Psoas muscle (tissue), 8 donors: ENCODE data around the gene CAMK2A. TPM values are rescaled to one million over a fixed set of nuclear protein-coding genes. Genes with fewer than 3 reads are reported as not detected.

ENCODE experiments used
- ATAC-seq, 4 donors: fragments of 200-7000 bp; cut with Tn5 transposase; one replicate each; pipeline ENCODE4 v1.9.1; 2020; ENCODE audit warnings: moderate library complexity in 3 of 4, mild to moderate bottlenecking in 2 of 4
- DNase-seq, 2 donors: peaks; one replicate each; pipeline ENCODE4 v3.0.0-alpha.2; 2020
- H3K27ac ChIP-seq: fragments of 200-600 bp; one replicate; pipeline ENCODE4 v1.8.0; 2022
- H3K27me3 ChIP-seq, 3 donors: fragments of 200-600 bp in 1 of 3; one replicate each; pipeline versions ENCODE4 v1.6.1 to v1.8.0; 2013 to 2022; ENCODE audit warnings: low read length in 2 of 3, mild to moderate bottlenecking in 2 of 3, moderate library complexity in 1 of 3; ENCODE audit not compliant: insufficient read depth in 3 of 3
- H3K36me3 ChIP-seq, 2 donors: fragments of 200-600 bp in 1 of 2; one replicate each; pipeline versions ENCODE4 v1.6.1 to v1.8.0; 2013 to 2022; ENCODE audit warnings: low read depth in 1 of 2, mild to moderate bottlenecking in 1 of 2, moderate library complexity in 1 of 2; ENCODE audit not compliant: insufficient read depth in 1 of 2
- H3K4me1 ChIP-seq: fragments of 200-600 bp; one replicate; pipeline ENCODE4 v1.8.0; 2022
- H3K4me3 ChIP-seq: fragments of 200-600 bp; one replicate; pipeline ENCODE4 v1.8.0; 2022; ENCODE audit warnings: mild to moderate bottlenecking
- H3K9me3 ChIP-seq: fragments of 200-600 bp; one replicate; pipeline ENCODE4 v1.8.0; 2022
- CTCF ChIP-seq: fragments of 200-600 bp; IDR thresholded peaks from one replicate; pipeline ENCODE4 v1.8.0; 2022; ENCODE audit warnings: antibody characterized with exemption
- WGBS, 3 donors: extraction: QIAGEN DNeasy Blood & Tissue Kit; methylation state at CpG; one replicate each; pipeline versions ENCODE4 v1.1.6 to v1.1.7; 2013; 5-methylcytosine and 5-hydroxymethylcytosine counted together
- intact Hi-C, 2 donors: fragments of 100-400 bp; cut with DNase I; formaldehyde crosslinking; loops; one replicate each; pipeline versions ENCODE4 v1.11.0 to v1.14.2; 2022
- polyA plus RNA-seq, 3 donors: library from polyadenylated mRNA; stranded (reverse); fragments of 200-250 nt; gene quantifications; one replicate each; pipeline ENCODE4 v1.2.3, GENCODE V29; 2013
- total RNA-seq, 4 donors: library from RNA; stranded (reverse); fragmentation: NEBNext Ultra II Directional in 2 of 4; extraction: Animal tissue kit (Norgen Biotek cat#: 25700) in 2 of 4; gene quantifications; one replicate each; pipeline versions ENCODE4 v1.2.1 to v1.2.4, GENCODE V29; 2021 to 2023
- donor health status: healthy with polysubstance abuse.
- donor health status: DM: no; HTN: no; CAD: no; lungs with moderate emphysema.
- donor health status: Bipolar disorder and iron deficiency.
- donor health status: healthy.
- donor health status: DM: yes; HTN: yes; CAD: no.
- donor health status: DM: no; HTN: no; CAD: no.
- donor health status: DM: no; HTN: no; CAD: no.
- donor health status: DM: yes; HTN: yes; CAD: no.

CAMK2A gene
- total and polyA plus RNA-seq, 7 donors: 8.1 to 118 (median 45.3) TPM

GRCh38 chr5:150327139-150327538 is 37.6 kb upstream of the CAMK2A start:
- WGBS, 3 donors: 76 to 82% (median 81%) methylated on average over 3 of the region's 3 CpGs
- intact Hi-C loops: no loop called here

GRCh38 chr5:150326707-150327106 is 37.1 kb upstream of the CAMK2A start:
- TF ChIP-seq CTCF: no peak
- no peaks in the 10 kb centered on the region for H3K27me3 ChIP-seq
- H3K4me1 ChIP-seq: no peaks in the 10 kb centered on the region
- 68 to 83% (median 71%) methylated on average over 2 of the region's 2 CpGs for WGBS, 3 donors
- no peaks in the 10 kb centered on the region for H3K36me3 ChIP-seq
- intact Hi-C loops: no loop called here
- H3K4me3 ChIP-seq: no peak overlapping the region
- no peak overlapping the region for H3K27ac ChIP-seq
- H3K9me3 ChIP-seq: no peaks in the 10 kb centered on the region
- DNase-seq: no peak
- no peak for ATAC-seq

More at GRCh38 chr5:150327139-150327538, 37.6 kb upstream of the CAMK2A start:
- H3K36me3 ChIP-seq: no peaks in the 10 kb centered on the region
- no peak for TF ChIP-seq CTCF
- no peaks in the 10 kb centered on the region for H3K4me1 ChIP-seq
- no peak for ATAC-seq
- no peak for DNase-seq
- H3K27me3 ChIP-seq: no peaks in the 10 kb centered on the region
- no peak overlapping the region for H3K4me3 ChIP-seq
- H3K27ac ChIP-seq: no peak overlapping the region
- H3K9me3 ChIP-seq: no peaks in the 10 kb centered on the region

GRCh38 chr5:150325426-150325825 is 35.9 kb upstream of the CAMK2A start:
- Histone ChIP-seq H3K36me3 (no peaks in the 10 kb centered on the region), H3K27ac (no peak overlapping the region), H3K4me1 (no peaks in the 10 kb centered on the region), H3K9me3 (no peaks in the 10 kb centered on the region), H3K4me3 (no peak overlapping the region), H3K27me3 (no peaks in the 10 kb centered on the region)
- WGBS, 3 donors: 73 to 91% (median 82%) methylated on average over 4 of the region's 4 CpGs
- intact Hi-C loops: no loop called here
- ATAC-seq (no peak), DNase-seq (no peak)
- TF ChIP-seq CTCF: no peak

- intact Hi-C loops: no loop called here
- DNase-seq: no peak
- ATAC-seq: no peak
- H3K4me1 ChIP-seq: peaks cover 9% of the 10 kb centered on the region
- WGBS, 3 donors: 69 to 85% (median 77%) methylated on average over 8 of the region's 8 CpGs
- H3K27ac ChIP-seq: no peak overlapping the region
- TF ChIP-seq CTCF: no peak
- no peaks in the 10 kb centered on the region for H3K36me3 ChIP-seq
- H3K27me3 ChIP-seq: no peaks in the 10 kb centered on the region
- H3K4me3 ChIP-seq: no peak overlapping the region
- H3K9me3 ChIP-seq: no peaks in the 10 kb centered on the region
Measured at GRCh38 chr5:150323819-150324218, 34.2 kb upstream of the CAMK2A start.

GRCh38 chr5:150323092-150323491 is 33.5 kb upstream of the CAMK2A start:
- Histone ChIP-seq H3K4me1 (peaks cover 9% of the 10 kb centered on the region), H3K9me3 (no peaks in the 10 kb centered on the region), H3K4me3 (no peak overlapping the region), H3K27me3 (no peaks in the 10 kb centered on the region), H3K36me3 (no peaks in the 10 kb centered on the region), H3K27ac (no peak overlapping the region)
- DNase-seq (no peak), ATAC-seq (no peak)
- intact Hi-C loops: no loop called here
- 86 to 93% (median 89%) methylated on average over 6 of the region's 6 CpGs for WGBS, 3 donors
- TF ChIP-seq CTCF: no peak
